Measurements from ENCODE around the gene PHTF1. TPM values are rescaled to one million over a fixed set of nuclear protein-coding genes. Genes with fewer than 3 reads are reported as not detected.

The PHTF1 gene
- polyA plus RNA-seq, 1 donor = 9.6 TPM

- H3K4me3 ChIP-seq (ENCODE audit: low read length) = no peak overlapping the region
- no CpG with 5 or more reads among the region's 2 CpGs for whole genome bisulfite sequencing (ENCODE audit: insufficient coverage, low lambda C conversion rate)
- peaks cover 8% of the 10 kb centered on the region for H3K9me3 ChIP-seq (ENCODE audit: control insufficient read depth, low read depth, low read length)
- no peaks in the 10 kb centered on the region for H3K27me3 ChIP-seq (ENCODE audit: control insufficient read depth, insufficient read depth, low read length)
- no peak for DNase-seq
- no peaks in the 10 kb centered on the region for H3K4me1 ChIP-seq (ENCODE audit: control insufficient read depth, insufficient read depth, low read length)
- H3K27ac ChIP-seq (ENCODE audit: low read length) = no peak overlapping the region
- peaks cover 6% of the 10 kb centered on the region for H3K36me3 ChIP-seq (ENCODE audit: control insufficient read depth, insufficient read depth, low read length)
These were observed 66.9 kb downstream of the PHTF1 start for GRCh38 chr1:113692342-113692741.

- peaks cover 8% of the 10 kb centered on the region for H3K9me3 ChIP-seq (ENCODE audit: control insufficient read depth, low read depth, low read length)
- peaks cover 6% of the 10 kb centered on the region for H3K36me3 ChIP-seq (ENCODE audit: control insufficient read depth, insufficient read depth, low read length)
- H3K27ac ChIP-seq (ENCODE audit: low read length) = no peak overlapping the region
- WGBS (ENCODE audit: insufficient coverage, low lambda C conversion rate) = 83% methylated on average over 1 of the region's 2 CpGs
- H3K4me3 ChIP-seq (ENCODE audit: low read length) = no peak overlapping the region
- no peak for DNase-seq
- H3K4me1 ChIP-seq (ENCODE audit: control insufficient read depth, insufficient read depth, low read length) = no peaks in the 10 kb centered on the region
- no peaks in the 10 kb centered on the region for H3K27me3 ChIP-seq (ENCODE audit: control insufficient read depth, insufficient read depth, low read length)
These were observed 68.1 kb downstream of the PHTF1 start for GRCh38 chr1:113691184-113691583.

- no peak overlapping the region for H3K4me3 ChIP-seq (ENCODE audit: low read length)
- H3K27ac ChIP-seq (ENCODE audit: low read length) = no peak overlapping the region
- no peaks in the 10 kb centered on the region for H3K9me3 ChIP-seq (ENCODE audit: control insufficient read depth, low read depth, low read length)
- peaks cover 16% of the 10 kb centered on the region for H3K36me3 ChIP-seq (ENCODE audit: control insufficient read depth, insufficient read depth, low read length)
- no peak for DNase-seq
- no peaks in the 10 kb centered on the region for H3K4me1 ChIP-seq (ENCODE audit: control insufficient read depth, insufficient read depth, low read length)
- WGBS (ENCODE audit: insufficient coverage, low lambda C conversion rate) = 100% methylated on average over 2 of the region's 3 CpGs
- H3K27me3 ChIP-seq (ENCODE audit: control insufficient read depth, insufficient read depth, low read length) = no peaks in the 10 kb centered on the region
These were observed 72.2 kb downstream of the PHTF1 start for GRCh38 chr1:113686891-113687618.

- WGBS (ENCODE audit: insufficient coverage, low lambda C conversion rate) = 55% methylated on average over 2 of the region's 6 CpGs
- peak; percentile 26 to 37 for DNase-seq
- Histone ChIP-seq H3K4me1 (ENCODE audit: control insufficient read depth, insufficient read depth, low read length) (no peaks in the 10 kb centered on the region), H3K9me3 (ENCODE audit: control insufficient read depth, low read depth, low read length) (no peaks in the 10 kb centered on the region), H3K4me3 (ENCODE audit: low read length) (no peak overlapping the region), H3K27ac (ENCODE audit: low read length) (no peak overlapping the region), H3K27me3 (ENCODE audit: control insufficient read depth, insufficient read depth, low read length) (no peaks in the 10 kb centered on the region), H3K36me3 (ENCODE audit: control insufficient read depth, insufficient read depth, low read length) (peaks cover 21% of the 10 kb centered on the region)
These were observed 75.1 kb downstream of the PHTF1 start for GRCh38 chr1:113684153-113684541.

GRCh38 chr1:113683384-113684152 lies 75.7 kb downstream of the PHTF1 start:
- WGBS (ENCODE audit: insufficient coverage, low lambda C conversion rate) = 69% methylated on average over 8 of the region's 8 CpGs
- H3K27ac ChIP-seq (ENCODE audit: low read length) = no peak overlapping the region

GRCh38 chr1:113681596-113682337 lies 77.5 kb downstream of the PHTF1 start:
- Histone ChIP-seq H3K4me3 (ENCODE audit: low read length) (no peak overlapping the region), H3K27ac (ENCODE audit: low read length) (no peak overlapping the region), H3K36me3 (ENCODE audit: control insufficient read depth, insufficient read depth, low read length) (peaks cover 21% of the 10 kb centered on the region), H3K9me3 (ENCODE audit: control insufficient read depth, low read depth, low read length) (no peaks in the 10 kb centered on the region), H3K27me3 (ENCODE audit: control insufficient read depth, insufficient read depth, low read length) (no peaks in the 10 kb centered on the region), H3K4me1 (ENCODE audit: control insufficient read depth, insufficient read depth, low read length) (no peaks in the 10 kb centered on the region)
- DNase-seq = no peak
- 96% methylated on average over 4 of the region's 7 CpGs for WGBS (ENCODE audit: insufficient coverage, low lambda C conversion rate)

More at GRCh38 chr1:113683384-113684152, 75.7 kb downstream of the PHTF1 start:
- Histone ChIP-seq H3K4me1 (ENCODE audit: control insufficient read depth, insufficient read depth, low read length) (no peaks in the 10 kb centered on the region), H3K27me3 (ENCODE audit: control insufficient read depth, insufficient read depth, low read length) (no peaks in the 10 kb centered on the region), H3K36me3 (ENCODE audit: control insufficient read depth, insufficient read depth, low read length) (peaks cover 21% of the 10 kb centered on the region), H3K4me3 (ENCODE audit: low read length) (no peak overlapping the region), H3K9me3 (ENCODE audit: control insufficient read depth, low read depth, low read length) (no peaks in the 10 kb centered on the region)
- no peak for DNase-seq

- no peak for DNase-seq
- Histone ChIP-seq H3K4me1 (ENCODE audit: control insufficient read depth, insufficient read depth, low read length) (no peaks in the 10 kb centered on the region), H3K27ac (ENCODE audit: low read length) (no peak overlapping the region), H3K27me3 (ENCODE audit: control insufficient read depth, insufficient read depth, low read length) (no peaks in the 10 kb centered on the region), H3K4me3 (ENCODE audit: low read length) (no peak overlapping the region), H3K36me3 (ENCODE audit: control insufficient read depth, insufficient read depth, low read length) (peaks cover 28% of the 10 kb centered on the region), H3K9me3 (ENCODE audit: control insufficient read depth, low read depth, low read length) (no peaks in the 10 kb centered on the region)
These were observed 81.2 kb downstream of the PHTF1 start for GRCh38 chr1:113678159-113678469.

- 82% methylated on average over 1 of the region's 7 CpGs for WGBS (ENCODE audit: insufficient coverage, low lambda C conversion rate)
These were observed 81.8 kb downstream of the PHTF1 start for GRCh38 chr1:113677250-113678158.

GRCh38 chr1:113676524-113676923 lies 82.8 kb downstream of the PHTF1 start:
- Histone ChIP-seq H3K9me3 (ENCODE audit: control insufficient read depth, low read depth, low read length) (no peaks in the 10 kb centered on the region), H3K4me1 (ENCODE audit: control insufficient read depth, insufficient read depth, low read length) (peaks cover 5% of the 10 kb centered on the region), H3K27me3 (ENCODE audit: control insufficient read depth, insufficient read depth, low read length) (no peaks in the 10 kb centered on the region), H3K27ac (ENCODE audit: low read length) (no peak overlapping the region), H3K36me3 (ENCODE audit: control insufficient read depth, insufficient read depth, low read length) (peaks cover 32% of the 10 kb centered on the region), H3K4me3 (ENCODE audit: low read length) (no peak overlapping the region)
- 80% methylated on average over 1 of the region's 5 CpGs for WGBS (ENCODE audit: insufficient coverage, low lambda C conversion rate)
- DNase-seq = no peak

More at GRCh38 chr1:113677250-113678158, 81.8 kb downstream of the PHTF1 start:
- Histone ChIP-seq H3K27ac (ENCODE audit: low read length) (no peak overlapping the region), H3K27me3 (ENCODE audit: control insufficient read depth, insufficient read depth, low read length) (no peaks in the 10 kb centered on the region), H3K36me3 (ENCODE audit: control insufficient read depth, insufficient read depth, low read length) (peaks cover 29% of the 10 kb centered on the region), H3K9me3 (ENCODE audit: control insufficient read depth, low read depth, low read length) (no peaks in the 10 kb centered on the region), H3K4me3 (ENCODE audit: low read length) (no peak overlapping the region), H3K4me1 (ENCODE audit: control insufficient read depth, insufficient read depth, low read length) (no peaks in the 10 kb centered on the region)
- peak; percentile 35 to 50 for DNase-seq

- Histone ChIP-seq H3K4me3 (ENCODE audit: low read length) (no peak overlapping the region), H3K27ac (ENCODE audit: low read length) (no peak overlapping the region), H3K27me3 (ENCODE audit: control insufficient read depth, insufficient read depth, low read length) (no peaks in the 10 kb centered on the region), H3K36me3 (ENCODE audit: control insufficient read depth, insufficient read depth, low read length) (peaks cover 28% of the 10 kb centered on the region), H3K4me1 (ENCODE audit: control insufficient read depth, insufficient read depth, low read length) (peaks cover 6% of the 10 kb centered on the region), H3K9me3 (ENCODE audit: control insufficient read depth, low read depth, low read length) (no peaks in the 10 kb centered on the region)
- WGBS (ENCODE audit: insufficient coverage, low lambda C conversion rate) = 89% methylated on average over 1 of the region's 2 CpGs
- peak in 1 of 2 donors; percentile 17 for DNase-seq
These were observed 84.0 kb downstream of the PHTF1 start for GRCh38 chr1:113675302-113675701.

Data from large intestine (tissue), 3 donors.